VCaP (cell line): ENCODE results near the gene MACROD1.

Source experiments
- H3K27ac ChIP-seq: fragments of 450-650 bp; 2 replicates; pipeline ENCODE4 v1.5.1; 2017
- CTCF ChIP-seq: fragments of 450-650 bp; conservative IDR thresholded peaks from 2 replicates; pipeline ENCODE4 v1.5.1; 2017; ENCODE audit warnings: mild to moderate bottlenecking, moderate library complexity

MACROD1 gene

GRCh38 chr11:64156235-64157011, 9.5 kb downstream of the MACROD1 start:
- TF ChIP-seq CTCF: peak; percentile 13; the same call in 1 of the 2 replicates
- 0 out of 2 replicates have a peak overlapping the region, but pooled peaks have one; percentile 0 for H3K27ac ChIP-seq

- TF ChIP-seq CTCF: no peak
- no peak overlapping the region for H3K27ac ChIP-seq
These were observed 12.1 kb downstream of the MACROD1 start for GRCh38 chr11:64153812-64154211.

- peak; percentile 100 for TF ChIP-seq CTCF
- peak overlapping the region; percentile 13; the same call in 1 of the 2 replicates for H3K27ac ChIP-seq
These were observed 12.8 kb downstream of the MACROD1 start for GRCh38 chr11:64152841-64153691.

GRCh38 chr11:64151337-64151736, 14.6 kb downstream of the MACROD1 start:
- H3K27ac ChIP-seq: peak overlapping the region; percentile 100; the same call in 1 of the 2 replicates
- no peak for TF ChIP-seq CTCF

- TF ChIP-seq CTCF: no peak
- peak overlapping the region; percentile 100 for H3K27ac ChIP-seq
These were observed 15.3 kb downstream of the MACROD1 start for GRCh38 chr11:64150481-64151239.

- H3K27ac ChIP-seq: peak overlapping the region; percentile 100
- TF ChIP-seq CTCF: no peak
These were observed 15.9 kb downstream of the MACROD1 start for GRCh38 chr11:64150051-64150450.
